Thyroid gland (tissue), 4 donors: Measurements from ENCODE around the gene TMEM139. TPM values are rescaled to one million over a fixed set of nuclear protein-coding genes. Genes with fewer than 3 reads are reported as not detected.

Experiments used
- DNase-seq, 2 donors: peaks; one replicate each; pipeline ENCODE4 v3.0.0-alpha.2; 2019
- H3K27ac ChIP-seq, 3 donors: fragments of 200-600 bp; sonication (generic); 1 replicate in 2 of 3; 2 replicates in 1 of 3; pipeline ENCODE4 v1.5.1; 2016 to 2019; ENCODE audit warnings: mild to moderate bottlenecking in 1 of 3, moderate library complexity in 1 of 3
- H3K27me3 ChIP-seq: fragments of 200-600 bp; sonication (generic); one replicate; pipeline ENCODE4 v1.5.1; 2019
- H3K36me3 ChIP-seq, 2 donors: fragments of 200-600 bp; sonication (generic); one replicate each; pipeline ENCODE4 v1.5.1; 2016 to 2019
- H3K4me1 ChIP-seq, 2 donors: fragments of 200-600 bp; sonication (generic); one replicate each; pipeline ENCODE4 v1.5.1; 2017 to 2019
- H3K4me3 ChIP-seq, 3 donors: fragments of 200-600 bp; sonication (generic); replicated peaks in 1 of 3; 1 replicate in 2 of 3; 2 replicates in 1 of 3; pipeline ENCODE4 v1.5.1; 2016; ENCODE audit warnings: mild to moderate bottlenecking in 1 of 3
- H3K9me3 ChIP-seq: fragments of 200-600 bp; sonication (generic); one replicate; pipeline ENCODE4 v1.5.1; 2017
- POLR2A ChIP-seq, 2 donors: fragments of 450-650 bp; IDR thresholded peaks; one replicate each; pipeline ENCODE4 v1.6.1; 2017; ENCODE audit warnings: antibody characterized with exemption in 2 of 2, mild to moderate bottlenecking in 2 of 2, moderate library complexity in 1 of 2
- WGBS, 2 donors: methylation state at CpG; one replicate each; pipeline ENCODE4 v1.1.5; 2017; 5-methylcytosine and 5-hydroxymethylcytosine counted together
- intact Hi-C: fragments of 100-400 bp; cut with DNase I; formaldehyde crosslinking; loops from one replicate; pipeline ENCODE4 v1.15.1; 2023
- total RNA-seq, 4 donors: library from RNA; depleted of rRNA; stranded (reverse); fragments of >200 nt; gene quantifications; one replicate each; pipeline ENCODE4 v1.2.3, GENCODE V29; 2016
- TF ChIP-seq, protein P1 (sequence below), 6 experiments: fragments of 200-600 bp in 3 of 6; fragments of 450-650 bp in 3 of 6; sonication (generic) in 3 of 6; IDR thresholded peaks; one replicate each; pipeline ENCODE4 v1.5.1; 2016 to 2019; ENCODE audit warnings: antibody characterized with exemption in 6 of 6, mild to moderate bottlenecking in 2 of 6, inconsistent platforms in 1 of 6, moderate library complexity in 1 of 6

Gene TMEM139
- total RNA-seq, 4 donors from 2014 or later: 6.6 to 50.2 (median 19.6) TPM

DNA sequence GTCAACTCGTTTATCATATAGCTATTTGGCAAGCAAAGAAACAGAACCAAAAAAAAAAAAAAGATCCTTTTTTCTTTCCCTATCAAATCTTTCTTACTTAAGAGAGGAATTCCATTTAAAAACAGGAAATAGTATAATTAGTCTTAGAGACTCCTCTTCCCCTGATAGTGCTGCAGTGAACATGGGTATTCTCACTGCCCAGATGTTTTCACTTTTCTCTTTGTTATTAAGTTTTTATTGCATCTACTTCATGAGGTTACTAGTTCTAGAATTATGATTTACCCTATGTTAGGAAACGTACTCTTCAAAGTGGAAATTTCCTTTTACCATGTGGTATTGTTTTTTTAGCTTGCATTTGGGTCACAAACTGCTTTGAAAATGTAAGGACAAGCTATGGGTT, 11.9 kb downstream of the TMEM139 start:
- Histone ChIP-seq H3K4me1 (no peaks in the 10 kb centered on the region), H3K9me3 (no peaks in the 10 kb centered on the region), H3K36me3 (peaks cover 56 to 65% of the 10 kb centered on the region in 2 donors), H3K27me3 (no peaks in the 10 kb centered on the region), H3K27ac (no peak overlapping the region), H3K4me3 (no peak overlapping the region)
- no peak for DNase-seq
- TF ChIP-seq, protein P1, sequence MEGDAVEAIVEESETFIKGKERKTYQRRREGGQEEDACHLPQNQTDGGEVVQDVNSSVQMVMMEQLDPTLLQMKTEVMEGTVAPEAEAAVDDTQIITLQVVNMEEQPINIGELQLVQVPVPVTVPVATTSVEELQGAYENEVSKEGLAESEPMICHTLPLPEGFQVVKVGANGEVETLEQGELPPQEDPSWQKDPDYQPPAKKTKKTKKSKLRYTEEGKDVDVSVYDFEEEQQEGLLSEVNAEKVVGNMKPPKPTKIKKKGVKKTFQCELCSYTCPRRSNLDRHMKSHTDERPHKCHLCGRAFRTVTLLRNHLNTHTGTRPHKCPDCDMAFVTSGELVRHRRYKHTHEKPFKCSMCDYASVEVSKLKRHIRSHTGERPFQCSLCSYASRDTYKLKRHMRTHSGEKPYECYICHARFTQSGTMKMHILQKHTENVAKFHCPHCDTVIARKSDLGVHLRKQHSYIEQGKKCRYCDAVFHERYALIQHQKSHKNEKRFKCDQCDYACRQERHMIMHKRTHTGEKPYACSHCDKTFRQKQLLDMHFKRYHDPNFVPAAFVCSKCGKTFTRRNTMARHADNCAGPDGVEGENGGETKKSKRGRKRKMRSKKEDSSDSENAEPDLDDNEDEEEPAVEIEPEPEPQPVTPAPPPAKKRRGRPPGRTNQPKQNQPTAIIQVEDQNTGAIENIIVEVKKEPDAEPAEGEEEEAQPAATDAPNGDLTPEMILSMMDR (IDR thresholded peaks at IDR 0.05): no peak
- no peak for TF ChIP-seq POLR2A (IDR thresholded peaks at IDR 0.05)
- intact Hi-C loops: no loop called here
- 51 to 60% methylated on average over 2 of the region's 2 CpGs for WGBS, 2 donors

DNA sequence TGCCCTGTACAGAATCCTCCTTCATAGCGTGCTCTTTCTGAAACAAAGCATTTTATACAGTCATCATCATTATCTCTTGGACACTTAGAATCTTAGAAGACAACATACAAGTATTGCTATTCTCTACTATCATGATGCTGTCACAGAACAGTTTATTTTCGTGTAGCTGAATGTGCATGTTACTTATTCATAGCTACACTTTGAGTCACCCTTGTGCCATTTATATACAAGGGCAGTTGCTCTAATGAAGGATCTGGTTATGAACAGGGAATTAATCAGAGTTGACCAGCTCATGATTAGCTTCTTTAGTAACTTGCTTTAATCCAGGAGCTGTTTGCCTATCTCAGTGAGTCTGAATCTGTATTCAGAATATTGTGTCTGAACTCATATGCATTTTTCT, 14.6 kb downstream of the TMEM139 start:
- DNase-seq: no peak
- Histone ChIP-seq H3K36me3 (peaks cover 52 to 67% of the 10 kb centered on the region in 2 donors), H3K4me3 (no peak overlapping the region), H3K27ac (no peak overlapping the region), H3K9me3 (no peaks in the 10 kb centered on the region), H3K4me1 (no peaks in the 10 kb centered on the region), H3K27me3 (no peaks in the 10 kb centered on the region)
- TF ChIP-seq, protein P1 (IDR thresholded peaks at IDR 0.05): no peak
- no peak for TF ChIP-seq POLR2A (IDR thresholded peaks at IDR 0.05)
- WGBS, 2 donors: 87 to 92% methylated on average over 2 of the region's 2 CpGs
- intact Hi-C loops: no loop called here

DNA sequence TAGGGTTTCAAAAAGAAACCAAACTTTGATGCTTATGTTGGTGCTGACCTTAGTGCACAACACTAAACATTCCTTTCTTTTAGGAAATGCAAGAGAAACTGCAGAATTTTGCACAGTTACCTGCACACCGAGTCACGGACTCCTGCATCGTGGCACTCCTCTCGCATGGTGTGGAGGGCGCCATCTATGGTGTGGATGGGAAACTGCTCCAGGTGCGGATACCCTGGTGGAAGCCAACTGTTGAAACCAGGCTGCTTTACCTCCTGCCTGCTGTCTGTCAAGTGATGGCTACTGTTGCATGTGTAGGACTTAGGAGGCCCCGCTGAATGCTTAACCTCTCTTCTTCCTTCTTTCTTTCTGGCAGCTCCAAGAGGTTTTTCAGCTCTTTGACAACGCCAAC, 15.1 kb downstream of the TMEM139 start:
- Histone ChIP-seq H3K4me3 (no peak overlapping the region), H3K27me3 (no peaks in the 10 kb centered on the region), H3K4me1 (no peaks in the 10 kb centered on the region), H3K27ac (no peak overlapping the region), H3K36me3 (peaks cover 52 to 67% of the 10 kb centered on the region in 2 donors), H3K9me3 (no peaks in the 10 kb centered on the region)
- intact Hi-C loops: no loop called here
- TF ChIP-seq, protein P1 (IDR thresholded peaks at IDR 0.05): peak in 4 of 6 experiments; percentile 42 to 69 (median 46)
- no peak for TF ChIP-seq POLR2A (IDR thresholded peaks at IDR 0.05)
- peak; percentile 38 to 53 for DNase-seq
- 76 to 83% methylated on average over 8 of the region's 8 CpGs for whole genome bisulfite sequencing, 2 donors

DNA sequence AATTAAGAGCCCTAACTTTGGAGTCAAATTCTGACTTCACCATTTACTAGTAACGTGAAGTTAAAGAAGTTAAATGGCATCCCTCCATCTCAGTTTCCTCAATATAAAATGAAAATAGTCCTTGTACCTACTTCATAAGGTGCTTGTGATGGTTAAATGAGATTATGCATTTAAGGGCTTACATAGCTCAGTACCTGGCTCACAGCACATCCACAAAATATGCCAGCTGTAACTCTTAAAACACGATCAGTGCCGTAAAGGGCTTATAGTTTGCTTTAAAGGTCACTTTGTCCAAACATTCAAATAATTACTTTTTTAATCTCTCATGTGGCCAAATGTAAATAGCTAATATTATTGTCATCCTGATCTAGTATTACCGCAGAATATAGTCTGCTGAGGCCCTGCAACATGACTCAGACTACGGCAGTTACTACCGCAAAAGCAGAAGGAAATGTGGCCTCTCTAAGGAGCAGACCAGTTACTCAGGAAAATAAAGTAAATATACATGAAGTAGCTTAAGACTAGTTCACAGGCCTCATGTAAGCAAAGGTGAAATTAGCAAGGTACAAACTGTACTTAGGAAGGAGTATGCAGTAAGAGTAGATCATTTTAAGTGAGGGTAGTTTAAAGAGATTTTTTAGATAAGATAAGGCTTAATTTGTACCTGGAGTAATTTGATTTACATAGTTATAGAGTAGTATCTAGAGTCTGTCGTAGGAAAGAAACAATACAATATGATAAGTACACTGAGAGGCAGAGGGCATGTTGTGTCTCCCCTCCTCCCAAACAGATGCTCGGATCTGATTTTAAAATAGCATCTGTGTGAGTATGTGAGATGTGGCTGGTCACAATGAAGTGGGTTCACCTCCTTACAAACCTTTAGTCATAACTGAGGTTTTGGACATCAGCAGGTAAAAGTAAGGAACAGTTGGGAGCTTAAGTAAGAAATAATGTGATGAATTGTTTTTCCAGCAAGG, 16.5 kb downstream of the TMEM139 start:
- no peaks in the 10 kb centered on the region for H3K9me3 ChIP-seq
- whole genome bisulfite sequencing, 2 donors: 92 to 96% methylated on average over 8 of the region's 8 CpGs
- H3K36me3 ChIP-seq: peaks cover 53 to 64% of the 10 kb centered on the region in 2 donors
- TF ChIP-seq POLR2A (IDR thresholded peaks at IDR 0.05): no peak
- TF ChIP-seq, protein P1 (IDR thresholded peaks at IDR 0.05): no peak
- H3K4me3 ChIP-seq: no peak overlapping the region
- no peaks in the 10 kb centered on the region for H3K27me3 ChIP-seq
- no peak overlapping the region for H3K27ac ChIP-seq
- DNase-seq: no peak
- no peaks in the 10 kb centered on the region for H3K4me1 ChIP-seq
- intact Hi-C loops: no loop called here

DNA sequence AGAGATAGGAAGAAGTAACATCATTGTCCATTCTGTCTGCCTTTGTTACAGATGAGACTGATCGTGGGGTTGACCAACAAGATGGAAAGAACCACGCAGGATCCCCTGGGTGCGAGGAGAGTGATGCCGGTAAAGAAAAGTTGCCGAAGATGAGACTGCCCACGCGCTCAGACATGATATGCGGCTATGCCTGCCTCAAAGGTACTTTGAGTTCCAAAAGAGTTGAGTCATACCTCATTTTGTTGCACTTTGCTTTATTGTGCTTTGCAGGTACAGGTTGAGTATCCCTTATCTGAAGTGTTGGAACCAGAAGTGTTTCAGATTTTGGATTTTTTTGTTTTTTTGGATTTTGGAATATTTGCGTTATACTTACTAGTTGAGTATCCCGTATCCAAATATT, 19.0 kb downstream of the TMEM139 start:
- intact Hi-C loops: no loop called here
- H3K4me1 ChIP-seq: no peaks in the 10 kb centered on the region
- H3K9me3 ChIP-seq: no peaks in the 10 kb centered on the region
- WGBS, 2 donors: 97 to 98% methylated on average over 10 of the region's 10 CpGs
- no peaks in the 10 kb centered on the region for H3K27me3 ChIP-seq
- TF ChIP-seq, protein P1 (IDR thresholded peaks at IDR 0.05): no peak
- TF ChIP-seq POLR2A (IDR thresholded peaks at IDR 0.05): no peak
- no peak for DNase-seq
- no peak overlapping the region for H3K4me3 ChIP-seq
- H3K36me3 ChIP-seq: peaks cover 49 to 70% of the 10 kb centered on the region in 2 donors
- no peak overlapping the region for H3K27ac ChIP-seq
